Measurements from ENCODE around the gene ACSL3. TPM values are rescaled to one million over a fixed set of nuclear protein-coding genes. Genes with fewer than 3 reads are reported as not detected.

The ACSL3 gene
- polyA plus RNA-seq, 1 donor from 2014 or later = 119 TPM

DNA sequence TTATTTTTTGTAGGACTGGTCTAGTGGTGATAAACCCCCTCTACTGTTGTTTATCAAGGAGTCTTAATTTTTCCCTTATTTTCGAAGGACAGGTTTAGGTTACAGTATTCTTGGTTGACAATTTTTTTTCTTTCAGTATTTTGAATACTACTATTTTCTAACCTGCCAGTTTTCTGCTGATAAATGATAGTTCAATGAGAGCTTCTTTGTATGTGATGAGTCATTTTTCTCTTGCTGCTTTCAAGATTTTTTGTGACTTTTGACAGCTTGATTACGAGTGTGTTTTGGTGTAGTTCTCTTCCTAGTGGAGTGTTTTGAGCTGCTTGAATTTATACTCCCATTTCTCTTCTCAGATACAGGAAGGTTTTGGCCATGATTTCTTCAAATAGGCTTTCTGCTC is 77.5 kb downstream of the ACSL3 start:
- H3K4me2 ChIP-seq (ENCODE audit: low read length) = no peak overlapping the region
- H3F3A ChIP-seq (ENCODE audit: insufficient read depth, low read length, poor library complexity, severe bottlenecking) = no peaks in the 10 kb centered on the region
- H3K27ac ChIP-seq (ENCODE audit: low read length) = no peak overlapping the region
- no peaks in the 10 kb centered on the region for H3K9me2 ChIP-seq (ENCODE audit: insufficient read depth, low read length)
- H3K36me3 ChIP-seq (ENCODE audit: insufficient read depth, low read length) = peaks cover 18% of the 10 kb centered on the region
- H3K27me3 ChIP-seq (ENCODE audit: insufficient read depth, low read depth, low read length) = no peaks in the 10 kb centered on the region
- no peaks in the 10 kb centered on the region for H3K9me3 ChIP-seq (ENCODE audit: low read length)
- no peak overlapping the region for H3K4me3 ChIP-seq (ENCODE audit: low read length)
- H2AFZ ChIP-seq (ENCODE audit: low read depth, low read length) = no peak overlapping the region
- no peak overlapping the region for H3K9ac ChIP-seq (ENCODE audit: low read length)
- H3K79me2 ChIP-seq (replicated peaks; ENCODE audit: insufficient read depth, low read length) = no peaks in the 10 kb centered on the region
- TF ChIP-seq EP300 (conservative IDR thresholded peaks at IDR 0.05; ENCODE audit: poor library complexity, severe bottlenecking) (no peak), POLR2AphosphoS5 (IDR thresholded peaks at IDR 0.05) (no peak), EZH2 (IDR thresholded peaks at IDR 0.05; ENCODE audit: borderline replicate concordance, insufficient read depth, low read length, poor library complexity, severe bottlenecking) (no peak), MXI1 (conservative IDR thresholded peaks at IDR 0.05; ENCODE audit: poor library complexity, severe bottlenecking) (no peak), TAF1 (IDR thresholded peaks at IDR 0.05; ENCODE audit: low read depth) (no peak), SMC3 (conservative IDR thresholded peaks at IDR 0.05; ENCODE audit: poor library complexity) (no peak), RAD21 (conservative IDR thresholded peaks at IDR 0.05) (no peak)
- TF ChIP-seq, protein P1, sequence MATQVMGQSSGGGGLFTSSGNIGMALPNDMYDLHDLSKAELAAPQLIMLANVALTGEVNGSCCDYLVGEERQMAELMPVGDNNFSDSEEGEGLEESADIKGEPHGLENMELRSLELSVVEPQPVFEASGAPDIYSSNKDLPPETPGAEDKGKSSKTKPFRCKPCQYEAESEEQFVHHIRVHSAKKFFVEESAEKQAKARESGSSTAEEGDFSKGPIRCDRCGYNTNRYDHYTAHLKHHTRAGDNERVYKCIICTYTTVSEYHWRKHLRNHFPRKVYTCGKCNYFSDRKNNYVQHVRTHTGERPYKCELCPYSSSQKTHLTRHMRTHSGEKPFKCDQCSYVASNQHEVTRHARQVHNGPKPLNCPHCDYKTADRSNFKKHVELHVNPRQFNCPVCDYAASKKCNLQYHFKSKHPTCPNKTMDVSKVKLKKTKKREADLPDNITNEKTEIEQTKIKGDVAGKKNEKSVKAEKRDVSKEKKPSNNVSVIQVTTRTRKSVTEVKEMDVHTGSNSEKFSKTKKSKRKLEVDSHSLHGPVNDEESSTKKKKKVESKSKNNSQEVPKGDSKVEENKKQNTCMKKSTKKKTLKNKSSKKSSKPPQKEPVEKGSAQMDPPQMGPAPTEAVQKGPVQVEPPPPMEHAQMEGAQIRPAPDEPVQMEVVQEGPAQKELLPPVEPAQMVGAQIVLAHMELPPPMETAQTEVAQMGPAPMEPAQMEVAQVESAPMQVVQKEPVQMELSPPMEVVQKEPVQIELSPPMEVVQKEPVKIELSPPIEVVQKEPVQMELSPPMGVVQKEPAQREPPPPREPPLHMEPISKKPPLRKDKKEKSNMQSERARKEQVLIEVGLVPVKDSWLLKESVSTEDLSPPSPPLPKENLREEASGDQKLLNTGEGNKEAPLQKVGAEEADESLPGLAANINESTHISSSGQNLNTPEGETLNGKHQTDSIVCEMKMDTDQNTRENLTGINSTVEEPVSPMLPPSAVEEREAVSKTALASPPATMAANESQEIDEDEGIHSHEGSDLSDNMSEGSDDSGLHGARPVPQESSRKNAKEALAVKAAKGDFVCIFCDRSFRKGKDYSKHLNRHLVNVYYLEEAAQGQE (IDR thresholded peaks at IDR 0.05; ENCODE audit: borderline replicate concordance) = no peak
- TF ChIP-seq, protein P2, sequence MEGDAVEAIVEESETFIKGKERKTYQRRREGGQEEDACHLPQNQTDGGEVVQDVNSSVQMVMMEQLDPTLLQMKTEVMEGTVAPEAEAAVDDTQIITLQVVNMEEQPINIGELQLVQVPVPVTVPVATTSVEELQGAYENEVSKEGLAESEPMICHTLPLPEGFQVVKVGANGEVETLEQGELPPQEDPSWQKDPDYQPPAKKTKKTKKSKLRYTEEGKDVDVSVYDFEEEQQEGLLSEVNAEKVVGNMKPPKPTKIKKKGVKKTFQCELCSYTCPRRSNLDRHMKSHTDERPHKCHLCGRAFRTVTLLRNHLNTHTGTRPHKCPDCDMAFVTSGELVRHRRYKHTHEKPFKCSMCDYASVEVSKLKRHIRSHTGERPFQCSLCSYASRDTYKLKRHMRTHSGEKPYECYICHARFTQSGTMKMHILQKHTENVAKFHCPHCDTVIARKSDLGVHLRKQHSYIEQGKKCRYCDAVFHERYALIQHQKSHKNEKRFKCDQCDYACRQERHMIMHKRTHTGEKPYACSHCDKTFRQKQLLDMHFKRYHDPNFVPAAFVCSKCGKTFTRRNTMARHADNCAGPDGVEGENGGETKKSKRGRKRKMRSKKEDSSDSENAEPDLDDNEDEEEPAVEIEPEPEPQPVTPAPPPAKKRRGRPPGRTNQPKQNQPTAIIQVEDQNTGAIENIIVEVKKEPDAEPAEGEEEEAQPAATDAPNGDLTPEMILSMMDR (IDR thresholded peaks at IDR 0.05; ENCODE audit: poor library complexity, severe bottlenecking) = no peak
- no peaks in the 10 kb centered on the region for H4K20me1 ChIP-seq (ENCODE audit: insufficient read depth)

DNA sequence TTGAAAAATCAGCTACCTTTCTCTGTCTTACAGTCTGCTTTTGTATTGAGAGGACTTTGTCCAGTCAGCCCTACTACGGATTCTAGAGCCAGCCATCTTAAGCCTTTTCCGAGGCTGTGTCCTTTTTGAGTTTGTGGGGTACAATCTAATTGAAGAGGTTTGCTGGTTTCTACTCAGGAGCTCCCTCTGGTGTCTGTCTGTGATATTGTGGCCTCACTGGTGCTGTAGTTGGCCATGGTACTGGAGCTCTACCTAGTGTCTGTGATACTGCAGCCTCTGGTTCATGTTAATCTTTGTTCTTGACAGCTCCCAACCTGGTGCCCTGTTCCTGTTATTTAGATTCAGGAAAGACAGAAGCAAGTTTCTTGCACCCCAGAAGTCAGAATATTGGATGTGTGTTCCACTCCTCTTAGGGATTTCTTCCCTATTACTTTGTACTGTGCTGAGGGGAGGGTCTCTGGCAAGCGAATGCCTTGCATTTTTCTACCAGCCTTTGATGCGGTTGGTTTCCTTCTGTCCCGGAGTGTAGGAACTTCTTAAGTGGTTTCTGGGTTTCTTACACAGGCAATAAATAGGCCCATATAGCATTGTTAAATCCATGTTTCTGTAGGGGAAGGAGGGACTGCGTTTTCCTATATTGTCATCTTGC is 78.5 kb downstream of the ACSL3 start:
- Histone ChIP-seq H3K9me2 (ENCODE audit: insufficient read depth, low read length) (no peaks in the 10 kb centered on the region), H3K27me3 (ENCODE audit: insufficient read depth, low read depth, low read length) (no peaks in the 10 kb centered on the region), H3K36me3 (ENCODE audit: insufficient read depth, low read length) (peaks cover 9% of the 10 kb centered on the region), H3K9me3 (ENCODE audit: low read length) (no peaks in the 10 kb centered on the region), H3K27ac (ENCODE audit: low read length) (no peak overlapping the region), H3K4me3 (ENCODE audit: low read length) (no peak overlapping the region), H3K4me2 (ENCODE audit: low read length) (no peak overlapping the region), H3F3A (ENCODE audit: insufficient read depth, low read length, poor library complexity, severe bottlenecking) (no peaks in the 10 kb centered on the region), H2AFZ (ENCODE audit: low read depth, low read length) (no peak overlapping the region), H3K9ac (ENCODE audit: low read length) (no peak overlapping the region), H4K20me1 (ENCODE audit: insufficient read depth) (no peaks in the 10 kb centered on the region), H3K79me2 (replicated peaks; ENCODE audit: insufficient read depth, low read length) (no peaks in the 10 kb centered on the region)
- peak; percentile 25 for TF ChIP-seq SMC3 (conservative IDR thresholded peaks at IDR 0.05; ENCODE audit: poor library complexity)
- TF ChIP-seq RAD21 (conservative IDR thresholded peaks at IDR 0.05) = peak; percentile 39
- no peak for TF ChIP-seq EZH2 (IDR thresholded peaks at IDR 0.05; ENCODE audit: borderline replicate concordance, insufficient read depth, low read length, poor library complexity, severe bottlenecking)
- TF ChIP-seq, protein P2 (IDR thresholded peaks at IDR 0.05; ENCODE audit: poor library complexity, severe bottlenecking) = peak; percentile 48

All from neural cell (in vitro differentiated cells).